NCI-H82 treated with DMSO at 0.1 percent for 48 hours (cell line): ENCODE data around the gene TMEM40.
"Not testable (repeated sequence)": the region's sequence is repeated elsewhere in the genome, so short reads cannot be mapped to it uniquely, and the experiment has no call there.

Source experiments
- DNase-seq: peaks from one replicate; lab custom pipeline; 2025; ENCODE audit not compliant: unreplicated experiment; lab: John Stamatoyannopoulos, UW

Gene TMEM40

GRCh38 chr3:12777171-12777570 is 18.1 kb upstream of the TMEM40 start:
- DNase-seq, result no peak

GRCh38 chr3:12775970-12776369 is 16.9 kb upstream of the TMEM40 start:
- DNase-seq, result not testable (repeated sequence)

GRCh38 chr3:12775226-12775625 is 16.2 kb upstream of the TMEM40 start:
- DNase-seq, result no peak

- DNase-seq, result no peak
Measured at GRCh38 chr3:12774619-12775018, 15.6 kb upstream of the TMEM40 start.

- DNase-seq, result no peak
Measured at GRCh38 chr3:12773710-12774086, 14.6 kb upstream of the TMEM40 start.

- no peak for DNase-seq
Measured at GRCh38 chr3:12773030-12773709, 14.1 kb upstream of the TMEM40 start.

GRCh38 chr3:12772462-12772861 is 13.4 kb upstream of the TMEM40 start:
- DNase-seq, result no peak

- no peak for DNase-seq
Measured at GRCh38 chr3:12771236-12771635, 12.2 kb upstream of the TMEM40 start.

GRCh38 chr3:12769761-12770160 is 10.7 kb upstream of the TMEM40 start:
- DNase-seq, result no peak

GRCh38 chr3:12768579-12769527 is 9.8 kb upstream of the TMEM40 start:
- no peak for DNase-seq

GRCh38 chr3:12766541-12766940 is 7.5 kb upstream of the TMEM40 start:
- DNase-seq, result no peak

- DNase-seq, result no peak
Measured at GRCh38 chr3:12764171-12764776, 5.2 kb upstream of the TMEM40 start.

- DNase-seq, result no peak
Measured at GRCh38 chr3:12759693-12760565, 870 bp upstream of the TMEM40 start.

GRCh38 chr3:12758025-12758781 is 856 bp downstream of the TMEM40 start:
- no peak for DNase-seq

GRCh38 chr3:12756635-12757034 is 2.4 kb downstream of the TMEM40 start:
- no peak for DNase-seq

GRCh38 chr3:12756175-12756574 is 2.9 kb downstream of the TMEM40 start:
- no peak for DNase-seq

- no peak for DNase-seq
Measured at GRCh38 chr3:12755754-12756153, 3.3 kb downstream of the TMEM40 start.

- DNase-seq, result no peak
Measured at GRCh38 chr3:12754313-12754712, 4.7 kb downstream of the TMEM40 start.

- DNase-seq, result no peak
Measured at GRCh38 chr3:12753275-12754028, 5.6 kb downstream of the TMEM40 start.
